H1 (cell line): ENCODE measurements around the gene FGF5. TPM values are rescaled to one million over a fixed set of nuclear protein-coding genes. Genes with fewer than 3 reads are reported as not detected.

ENCODE experiments used
- CTCF ChIA-PET: fragments of 300-600 bp; sonication (Branson Sonifier 250); formaldehyde crosslinking; loops from one replicate; lab custom pipeline; 2021; ENCODE audit not compliant: partially characterized antibody; lab: Charles Lee
- POLR2A ChIA-PET: fragments of 300-600 bp; sonication (Branson Sonifier 250); formaldehyde crosslinking; loops from one replicate; lab custom pipeline; 2021; ENCODE audit warnings: inconsistent platforms; ENCODE audit not compliant: partially characterized antibody; lab: Charles Lee
- DNase-seq, 2 experiments: peaks; one replicate each; pipeline versions ENCODE4 v3.0.0 to v3.0.0-alpha.2; 2010 to 2022; ENCODE audit warnings: low spot score in 2 of 2, low read depth in 1 of 2, mixed read lengths in 1 of 2
- FAIRE-seq: peaks from 2 replicates; lab custom pipeline; 2011; peaks lifted over from hg19 to GRCh38; lab: Jason Lieb, UNC
- H2AFZ ChIP-seq: 2 replicates; pipeline ENCODE4 v1.8.1; 2012; ENCODE audit warnings: low read length, inconsistent platforms
- H2AK5ac ChIP-seq: 2 replicates; pipeline ENCODE4 v1.6.1; 2013; ENCODE audit warnings: low read depth, low read length
- H2BK120ac ChIP-seq: replicated peaks from 2 replicates; pipeline ENCODE3; 2013; ENCODE audit warnings: low read depth, low read length, inconsistent platforms
- H2BK12ac ChIP-seq: 2 replicates; pipeline ENCODE4 v1.6.1; 2013; ENCODE audit warnings: low read depth, low read length
- H2BK15ac ChIP-seq: 2 replicates; pipeline ENCODE4 v1.6.1; 2013; ENCODE audit warnings: low read length
- H2BK20ac ChIP-seq: 2 replicates; pipeline ENCODE4 v1.6.1; 2013; ENCODE audit warnings: low read length
- H2BK5ac ChIP-seq: 2 replicates; pipeline ENCODE4 v1.6.1; 2013; ENCODE audit warnings: low read depth, low read length
- H3K14ac ChIP-seq: 2 replicates; pipeline ENCODE4 v1.6.1; 2013; ENCODE audit warnings: inconsistent platforms; ENCODE audit not compliant: insufficient read length
- H3K18ac ChIP-seq: 2 replicates; pipeline ENCODE4 v1.6.1; 2013; ENCODE audit warnings: low read length; ENCODE audit errors: extremely low read depth
- H3K23ac ChIP-seq: 2 replicates; pipeline ENCODE4 v1.6.1; 2013; ENCODE audit warnings: inconsistent platforms; ENCODE audit not compliant: insufficient read length
- H3K23me2 ChIP-seq: 2 replicates; pipeline ENCODE4 v1.6.1; 2013; ENCODE audit warnings: low read depth, low read length
- H3K27ac ChIP-seq: 2 replicates; pipeline ENCODE4 v1.6.1; 2011; ENCODE audit warnings: low read depth, low read length, inconsistent platforms
- H3K27me3 ChIP-seq, 4 experiments: replicated peaks in 1 of 4; 1 replicate in 1 of 4; 2 replicates in 3 of 4; pipeline versions ENCODE4 v1.6.1 to v1.8.1; 2011 to 2013; ENCODE audit warnings: low read length in 3 of 4, mild to moderate bottlenecking in 3 of 4, inconsistent platforms in 2 of 4, mixed read lengths in 2 of 4, moderate library complexity in 1 of 4; ENCODE audit not compliant: control insufficient read depth in 3 of 4, insufficient read depth in 3 of 4; ENCODE audit errors: extremely low read depth in 1 of 4
- H3K36me3 ChIP-seq, 4 experiments: 2 replicates each; pipeline versions ENCODE4 v1.6.1 to v1.8.1; 2011 to 2013; ENCODE audit warnings: mild to moderate bottlenecking in 4 of 4, low read length in 3 of 4, moderate library complexity in 2 of 4, control low read depth in 1 of 4, inconsistent platforms in 1 of 4; ENCODE audit not compliant: insufficient read depth in 4 of 4, control insufficient read depth in 2 of 4
- H3K4ac ChIP-seq: replicated peaks from 2 replicates; pipeline ENCODE3; 2013; ENCODE audit warnings: low read length, low read depth, mixed read lengths, inconsistent platforms; ENCODE audit not compliant: insufficient read length
- H3K4me1 ChIP-seq, 4 experiments: replicated peaks in 1 of 4; 1 replicate in 1 of 4; 2 replicates in 3 of 4; pipeline versions ENCODE4 v1.6.1 to v1.8.1; 2011 to 2013; ENCODE audit warnings: low read length in 3 of 4, inconsistent platforms in 2 of 4, mixed read lengths in 1 of 4; ENCODE audit not compliant: insufficient read depth in 4 of 4, control insufficient read depth in 3 of 4
- H3K4me2 ChIP-seq, 2 experiments: 2 replicates each; pipeline versions ENCODE4 v1.6.1 to v1.8.1; 2011 to 2013; ENCODE audit warnings: low read depth in 2 of 2, low read length in 2 of 2, control low read depth in 1 of 2, inconsistent platforms in 1 of 2, mild to moderate bottlenecking in 1 of 2; ENCODE audit not compliant: insufficient read depth in 1 of 2
- H3K4me3 ChIP-seq, 4 experiments: fragments of 200-600, 300-600 bp in 1 of 4; sonication (generic), shearing (Covaris generic), sonication (Bioruptor Twin) in 1 of 4; 2 replicates each; pipeline versions ENCODE4 v1.5.1 to v1.8.1; 2011 to 2016; ENCODE audit warnings: low read length in 4 of 4, low read depth in 3 of 4, control low read depth in 2 of 4, inconsistent platforms in 2 of 4, mild to moderate bottlenecking in 2 of 4, mixed read lengths in 1 of 4, moderate library complexity in 1 of 4; ENCODE audit not compliant: insufficient read depth in 2 of 4; ENCODE audit errors: extremely low read depth in 1 of 4
- H3K56ac ChIP-seq: replicated peaks from 2 replicates; pipeline ENCODE3; 2013; ENCODE audit warnings: low read depth, mild to moderate bottlenecking, mixed read lengths, low read length, inconsistent platforms; ENCODE audit not compliant: insufficient read length
- H3K79me1 ChIP-seq: 2 replicates; pipeline ENCODE4 v1.6.1; 2013; ENCODE audit warnings: low read depth, low read length, control low read depth
- H3K79me2 ChIP-seq, 2 experiments: 2 replicates each; pipeline versions ENCODE4 v1.6.1 to v1.8.1; 2012 to 2013; ENCODE audit warnings: low read length in 2 of 2, mild to moderate bottlenecking in 2 of 2, inconsistent platforms in 1 of 2; ENCODE audit not compliant: insufficient read depth in 2 of 2, control insufficient read depth in 1 of 2
- H3K9ac ChIP-seq, 4 experiments: replicated peaks in 1 of 4; 1 replicate in 1 of 4; 2 replicates in 3 of 4; pipeline versions ENCODE4 v1.6.1 to v1.8.1; 2011 to 2013; ENCODE audit warnings: low read depth in 3 of 4, low read length in 3 of 4, control low read depth in 2 of 4, mild to moderate bottlenecking in 2 of 4, moderate library complexity in 2 of 4, inconsistent platforms in 1 of 4; ENCODE audit errors: extremely low read depth in 1 of 4
- H3K9me3 ChIP-seq, 2 experiments: 2 replicates each; pipeline versions ENCODE4 v1.6.1 to v1.8.1; 2012 to 2013; ENCODE audit warnings: mild to moderate bottlenecking in 2 of 2, moderate library complexity in 2 of 2, control low read depth in 1 of 2, inconsistent platforms in 1 of 2, low read depth in 1 of 2, low read length in 1 of 2, mixed read lengths in 1 of 2; ENCODE audit not compliant: insufficient read depth in 2 of 2
- H4K20me1 ChIP-seq, 2 experiments: replicated peaks in 1 of 2; 2 replicates each; pipeline versions ENCODE3 to v1.8.1; 2011 to 2013; ENCODE audit warnings: inconsistent platforms in 2 of 2, low read length in 2 of 2, mild to moderate bottlenecking in 1 of 2; ENCODE audit not compliant: insufficient read depth in 2 of 2, control insufficient read depth in 1 of 2
- H4K5ac ChIP-seq: 2 replicates; pipeline ENCODE4 v1.6.1; 2013; ENCODE audit warnings: low read length, low read depth, mixed read lengths, inconsistent platforms; ENCODE audit not compliant: insufficient read length
- H4K8ac ChIP-seq: 2 replicates; pipeline ENCODE4 v1.8.0; 2013; ENCODE audit warnings: mild to moderate bottlenecking, moderate library complexity, low read length, inconsistent platforms; ENCODE audit not compliant: insufficient read depth; ENCODE audit errors: extremely low read depth
- H4K91ac ChIP-seq: replicated peaks from 2 replicates; pipeline ENCODE3; 2013; ENCODE audit warnings: low read length, mixed read lengths, inconsistent platforms; ENCODE audit not compliant: insufficient read length
- BACH1 ChIP-seq: IDR thresholded peaks from 2 replicates; pipeline ENCODE4 v1.6.1; 2012; ENCODE audit warnings: low read length, improper control_type of control experiment
- BCL11A ChIP-seq, 2 experiments: IDR thresholded peaks; one replicate each; pipeline ENCODE4 v1.6.1; 2011; ENCODE audit warnings: low read depth in 2 of 2, low read length in 2 of 2, mild to moderate bottlenecking in 2 of 2
- CEBPB ChIP-seq: IDR thresholded peaks from 2 replicates; pipeline ENCODE4 v1.6.1; 2012; ENCODE audit warnings: low read depth, low read length
- CTBP2 ChIP-seq: IDR thresholded peaks from 2 replicates; pipeline ENCODE4 v1.7.0; 2011; ENCODE audit warnings: borderline replicate concordance, mild to moderate bottlenecking, moderate library complexity, mixed read lengths, low read length; ENCODE audit not compliant: insufficient read depth, insufficient read length
- FOSL1 ChIP-seq: IDR thresholded peaks from 2 replicates; pipeline ENCODE4 v1.6.1; 2011; ENCODE audit warnings: mild to moderate bottlenecking, low read depth, low read length, moderate library complexity; ENCODE audit not compliant: insufficient read depth
- GTF2F1 ChIP-seq: IDR thresholded peaks from 2 replicates; pipeline ENCODE4 v1.6.1; 2012; ENCODE audit warnings: low read depth, low read length, improper control_type of control experiment, borderline replicate concordance
- HDAC2 ChIP-seq, 2 experiments: fragments of 300-600 bp in 1 of 2; sonication (generic) in 1 of 2; IDR thresholded peaks; 2 replicates each; pipeline ENCODE4 v1.6.1; 2011 to 2012; ENCODE audit warnings: low read depth in 2 of 2, low read length in 2 of 2, mild to moderate bottlenecking in 2 of 2, moderate library complexity in 2 of 2, borderline replicate concordance in 1 of 2, inconsistent platforms in 1 of 2
- HDAC6 ChIP-seq: IDR thresholded peaks from one replicate; pipeline ENCODE4 v1.7.1; 2012; ENCODE audit warnings: low read depth, mild to moderate bottlenecking, inconsistent platforms, low read length, moderate library complexity
- MAFK ChIP-seq: IDR thresholded peaks from 2 replicates; pipeline ENCODE4 v1.6.1; 2012; ENCODE audit warnings: low read depth, mild to moderate bottlenecking, improper control_type of control experiment, low read length
- RAD21 ChIP-seq, 2 experiments: IDR thresholded peaks in 1 of 2; conservative IDR thresholded peaks in 1 of 2; 2 replicates each; pipeline ENCODE4 v1.6.1; 2011; ENCODE audit warnings: low read depth in 2 of 2, low read length in 2 of 2, improper control_type of control experiment in 1 of 2, inconsistent platforms in 1 of 2, mild to moderate bottlenecking in 1 of 2, moderate library complexity in 1 of 2
- RBBP5 ChIP-seq: IDR thresholded peaks from 2 replicates; pipeline ENCODE4 v1.7.1; 2012; ENCODE audit warnings: low read depth, mild to moderate bottlenecking, inconsistent platforms, low read length, moderate library complexity, borderline replicate concordance
- SUZ12 ChIP-seq: fragments of 200-600 bp; sonication (generic); IDR thresholded peaks from 2 replicates; pipeline ENCODE4 v1.6.1; 2012; ENCODE audit warnings: mild to moderate bottlenecking, inconsistent platforms, low read length, moderate library complexity, mixed read lengths
- WGBS, 2 experiments: shearing (Covaris generic) in 1 of 2; methylation state at CpG; one replicate each; pipeline versions ENCODE4 v1.1.6 to v1.1.7; 2013 to 2015; ENCODE audit warnings: low lambda C conversion rate in 2 of 2, mixed read lengths in 2 of 2, inconsistent platforms in 1 of 2, low coverage in 1 of 2, missing lambda C conversion rate in 1 of 2; ENCODE audit not compliant: insufficient replicate concordance in 2 of 2, insufficient coverage in 1 of 2, insufficient read length in 1 of 2; ENCODE audit errors: extremely low coverage in 1 of 2, missing lambda C conversion rate in 1 of 2; 5-methylcytosine and 5-hydroxymethylcytosine counted together
- polyA plus RNA-seq, 7 experiments: library from polyadenylated mRNA; depleted of rRNA in 3 of 7; stranded (reverse) in 5 of 7; unstranded in 2 of 7; fragments of >200 nt in 5 of 7; fragments of 200-250 nt in 2 of 7; gene quantifications; 1 replicate in 5 of 7; 2 replicates in 1 of 7; 4 replicates in 1 of 7; pipeline versions ENCODE4 v1.2.1 to v1.2.3, GENCODE V29; 2011 to 2013; ENCODE audit warnings: missing spikeins in 2 of 7, mixed read lengths in 2 of 7
- total RNA-seq: library from RNA; stranded (reverse); fragmentation: NEBNext Ultra II Directional; extraction: Animal tissue kit (Norgen Biotek cat#: 25700); gene quantifications from 2 replicates; pipeline ENCODE4 v1.2.1, GENCODE V29; 2021
- TF ChIP-seq, protein P1 (sequence below): IDR thresholded peaks from 2 replicates; pipeline ENCODE4 v1.6.1; 2011; ENCODE audit warnings: low read length, improper control_type of control experiment

The FGF5 gene
- total and polyA plus RNA-seq, 2 of the 8 experiments (the other 6 are each of a cell fraction or from before 2014, with no cell fraction given), result not detected

DNA sequence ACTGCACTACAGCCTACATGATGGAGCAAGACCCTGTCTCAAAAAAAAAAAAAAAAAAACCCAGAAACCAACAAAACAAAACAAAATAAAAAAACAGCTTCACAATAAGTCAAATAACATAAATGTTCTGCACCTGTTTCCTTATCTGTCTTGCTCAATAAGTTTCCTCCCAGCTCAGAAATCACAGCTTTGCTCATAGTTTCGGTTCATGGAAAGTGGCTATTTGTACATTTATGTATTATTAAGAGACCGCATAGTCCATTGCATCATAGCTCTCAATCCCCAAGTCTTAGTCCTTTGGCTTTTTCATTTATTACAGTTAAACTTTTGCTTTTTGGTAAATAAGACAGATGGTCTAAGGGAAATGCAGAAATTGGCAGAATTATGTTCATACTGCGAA, 44.7 kb downstream of the FGF5 start:
- Histone ChIP-seq H3K36me3 (no peaks in the 10 kb centered on the region), H2BK20ac (no peak overlapping the region), H3K14ac (no peak overlapping the region), H2BK5ac (no peak overlapping the region), H3K79me1 (no peaks in the 10 kb centered on the region), H4K20me1 (no peaks in the 10 kb centered on the region), H3K23ac (no peak overlapping the region), H3K79me2 (no peaks in the 10 kb centered on the region), H3K4me2 (no peak overlapping the region), H3K9ac (no peak overlapping the region), H2BK12ac (no peak overlapping the region), H4K5ac (no peak overlapping the region), H3K4me1 (peaks cover 0 to 5% (median 1%) of the 10 kb centered on the region in 4 experiments; a peak in 2 of 7 replicates), H4K91ac (no peak overlapping the region), H3K56ac (no peak overlapping the region), H3K23me2 (no peaks in the 10 kb centered on the region; the same call in 1 of the 2 replicates), H2BK120ac (no peak overlapping the region), H3K18ac (no peak overlapping the region), H2AK5ac (no peak overlapping the region), H4K8ac (no peak overlapping the region), H3K4me3 (no peak overlapping the region), H3K4ac (no peak overlapping the region), H3K27me3 (no peaks in the 10 kb centered on the region), H3K9me3 (no peaks in the 10 kb centered on the region), H2BK15ac (no peak overlapping the region), H3K27ac (no peak overlapping the region), H2AFZ (no peak overlapping the region)
- 94% methylated on average over 3 of the region's 3 CpGs; no CpG with 5 or more reads in 1 of the 2 experiments for WGBS, 2 experiments
- FAIRE-seq (no peak), DNase-seq (no peak)
- CTCF ChIA-PET, result no interaction called here
- POLR2A ChIA-PET, result no interaction called here
- TF ChIP-seq RBBP5, result no peak
- TF ChIP-seq CTBP2, result no peak
- no peak for TF ChIP-seq SUZ12
- TF ChIP-seq BACH1, result no peak
- TF ChIP-seq MAFK, result no peak
- TF ChIP-seq CEBPB, result no peak
- no peak for TF ChIP-seq RAD21 (IDR thresholded peaks at IDR 0.05 in 1 of 2, conservative IDR thresholded peaks at IDR 0.05 in 1 of 2; ENCODE audit: low read depth in 2 of 2, low read length in 2 of 2)
- TF ChIP-seq GTF2F1, result no peak
- no peak for TF ChIP-seq FOSL1
- TF ChIP-seq HDAC6, result no peak
- TF ChIP-seq BCL11A (IDR thresholded peaks at IDR 0.05; ENCODE audit: low read depth in 2 of 2, low read length in 2 of 2), result no peak
- TF ChIP-seq, protein P1, sequence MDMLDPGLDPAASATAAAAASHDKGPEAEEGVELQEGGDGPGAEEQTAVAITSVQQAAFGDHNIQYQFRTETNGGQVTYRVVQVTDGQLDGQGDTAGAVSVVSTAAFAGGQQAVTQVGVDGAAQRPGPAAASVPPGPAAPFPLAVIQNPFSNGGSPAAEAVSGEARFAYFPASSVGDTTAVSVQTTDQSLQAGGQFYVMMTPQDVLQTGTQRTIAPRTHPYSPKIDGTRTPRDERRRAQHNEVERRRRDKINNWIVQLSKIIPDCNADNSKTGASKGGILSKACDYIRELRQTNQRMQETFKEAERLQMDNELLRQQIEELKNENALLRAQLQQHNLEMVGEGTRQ, result no peak
- no peak for TF ChIP-seq HDAC2 (IDR thresholded peaks at IDR 0.05; ENCODE audit: borderline replicate concordance in 1 of 2, low read depth in 2 of 2, low read length in 2 of 2)
